ENCODE measurements around the gene CARF. TPM values are rescaled to one million over a fixed set of nuclear protein-coding genes. Genes with fewer than 3 reads are reported as not detected.

CARF gene
- total RNA-seq, 1 donor from 2014 or later: 3.6 TPM

- H3K36me3 Mint-ChIP-seq (ENCODE audit: low read depth, unreplicated experiment): peaks cover 6% of the 10 kb centered on the region
- Histone ChIP-seq H3K36me3 (ENCODE audit: insufficient read depth, low read length) (no peaks in the 10 kb centered on the region), H3K9me3 (ENCODE audit: insufficient read depth, low read depth, low read length) (no peaks in the 10 kb centered on the region), H3K4me3 (ENCODE audit: insufficient read depth, low read depth, low read length) (no peak overlapping the region), H3K79me2 (ENCODE audit: insufficient read depth, low read length) (peaks cover 73% of the 10 kb centered on the region), H3K4me2 (ENCODE audit: low read length) (no peak overlapping the region), H3K4me1 (ENCODE audit: insufficient read depth, low read length) (no peaks in the 10 kb centered on the region), H3K27ac (ENCODE audit: low read depth, low read length) (no peak overlapping the region), H2AFZ (ENCODE audit: low read depth, low read length) (no peak overlapping the region), H4K20me1 (ENCODE audit: insufficient read depth, low read length) (peaks cover 40% of the 10 kb centered on the region), H3K9ac (ENCODE audit: low read length) (no peak overlapping the region), H3K27me3 (ENCODE audit: insufficient read depth, low read length) (no peaks in the 10 kb centered on the region)
- DNase-seq (ENCODE audit: low read depth) (no peak), FAIRE-seq (peak; percentile 23)
- no peaks in the 10 kb centered on the region for H3K4me1 Mint-ChIP-seq (ENCODE audit: low read depth, unreplicated experiment)
- no peak overlapping the region for H3K4me3 Mint-ChIP-seq (ENCODE audit: unreplicated experiment)
- TF ChIP-seq EZH2 (IDR thresholded peaks at IDR 0.05; ENCODE audit: insufficient read depth, low read length): no peak
- TF ChIP-seq CTCF (IDR thresholded peaks at IDR 0.05; ENCODE audit: insufficient read depth, low read depth, low read length): no peak
- H3K27ac Mint-ChIP-seq (ENCODE audit: unreplicated experiment): no peak overlapping the region
- H3K27me3 Mint-ChIP-seq (ENCODE audit: low read depth, unreplicated experiment): no peaks in the 10 kb centered on the region
- H3K9me3 Mint-ChIP-seq (ENCODE audit: unreplicated experiment): no peaks in the 10 kb centered on the region
These were observed 118.9 kb downstream of the CARF start for GRCh38 chr2:203030991-203031390.

- H3K4me3 Mint-ChIP-seq (ENCODE audit: unreplicated experiment): no peak overlapping the region
- H3K36me3 ChIP-seq (ENCODE audit: insufficient read depth, low read length): no peaks in the 10 kb centered on the region
- no peak overlapping the region for H3K4me3 ChIP-seq (ENCODE audit: insufficient read depth, low read depth, low read length)
- H3K27ac ChIP-seq (ENCODE audit: low read depth, low read length): no peak overlapping the region
- no peak for FAIRE-seq
- H3K9me3 Mint-ChIP-seq (ENCODE audit: unreplicated experiment): no peaks in the 10 kb centered on the region
- no peak overlapping the region for H2AFZ ChIP-seq (ENCODE audit: low read depth, low read length)
- no peak overlapping the region for H3K27ac Mint-ChIP-seq (ENCODE audit: unreplicated experiment)
- peaks cover 6% of the 10 kb centered on the region for H3K36me3 Mint-ChIP-seq (ENCODE audit: low read depth, unreplicated experiment)
- H3K9me3 ChIP-seq (ENCODE audit: insufficient read depth, low read depth, low read length): no peaks in the 10 kb centered on the region
- no peaks in the 10 kb centered on the region for H3K27me3 ChIP-seq (ENCODE audit: insufficient read depth, low read length)
- H3K4me2 ChIP-seq (ENCODE audit: low read length): no peak overlapping the region
- DNase-seq (ENCODE audit: low read depth): no peak
- no peaks in the 10 kb centered on the region for H3K4me1 ChIP-seq (ENCODE audit: insufficient read depth, low read length)
- peaks cover 63% of the 10 kb centered on the region for H3K79me2 ChIP-seq (ENCODE audit: insufficient read depth, low read length)
- TF ChIP-seq EZH2 (IDR thresholded peaks at IDR 0.05; ENCODE audit: insufficient read depth, low read length) (no peak), CTCF (IDR thresholded peaks at IDR 0.05; ENCODE audit: insufficient read depth, low read depth, low read length) (no peak)
- H3K27me3 Mint-ChIP-seq (ENCODE audit: low read depth, unreplicated experiment): no peaks in the 10 kb centered on the region
- peaks cover 49% of the 10 kb centered on the region for H4K20me1 ChIP-seq (ENCODE audit: insufficient read depth, low read length)
- H3K4me1 Mint-ChIP-seq (ENCODE audit: low read depth, unreplicated experiment): peaks cover 4% of the 10 kb centered on the region
- H3K9ac ChIP-seq (ENCODE audit: low read length): no peak overlapping the region
These were observed 121.3 kb downstream of the CARF start for GRCh38 chr2:203033395-203033794.

GRCh38 chr2:203035879-203036470, 123.9 kb downstream of the CARF start:
- Histone ChIP-seq H3K27me3 (ENCODE audit: insufficient read depth, low read length) (no peaks in the 10 kb centered on the region), H3K4me3 (ENCODE audit: insufficient read depth, low read depth, low read length) (no peak overlapping the region), H2AFZ (ENCODE audit: low read depth, low read length) (no peak overlapping the region), H3K36me3 (ENCODE audit: insufficient read depth, low read length) (no peaks in the 10 kb centered on the region), H3K79me2 (ENCODE audit: insufficient read depth, low read length) (peaks cover 50% of the 10 kb centered on the region), H4K20me1 (ENCODE audit: insufficient read depth, low read length) (peaks cover 40% of the 10 kb centered on the region), H3K4me2 (ENCODE audit: low read length) (no peak overlapping the region), H3K9me3 (ENCODE audit: insufficient read depth, low read depth, low read length) (no peaks in the 10 kb centered on the region), H3K9ac (ENCODE audit: low read length) (no peak overlapping the region), H3K27ac (ENCODE audit: low read depth, low read length) (no peak overlapping the region), H3K4me1 (ENCODE audit: insufficient read depth, low read length) (no peaks in the 10 kb centered on the region)
- no peak for FAIRE-seq
- H3K36me3 Mint-ChIP-seq (ENCODE audit: low read depth, unreplicated experiment): peaks cover 9% of the 10 kb centered on the region
- no peak for DNase-seq (ENCODE audit: low read depth)
- no peak overlapping the region for H3K4me3 Mint-ChIP-seq (ENCODE audit: unreplicated experiment)
- no peak overlapping the region for H3K27ac Mint-ChIP-seq (ENCODE audit: unreplicated experiment)
- no peak for TF ChIP-seq EZH2 (IDR thresholded peaks at IDR 0.05; ENCODE audit: insufficient read depth, low read length)
- no peak for TF ChIP-seq CTCF (IDR thresholded peaks at IDR 0.05; ENCODE audit: insufficient read depth, low read depth, low read length)
- no peaks in the 10 kb centered on the region for H3K9me3 Mint-ChIP-seq (ENCODE audit: unreplicated experiment)
- peaks cover 9% of the 10 kb centered on the region for H3K4me1 Mint-ChIP-seq (ENCODE audit: low read depth, unreplicated experiment)
- H3K27me3 Mint-ChIP-seq (ENCODE audit: low read depth, unreplicated experiment): no peaks in the 10 kb centered on the region

Measured in astrocyte (in vitro differentiated cells and primary cell).